Measurements from ENCODE around the gene CEP72. TPM values are rescaled to one million over a fixed set of nuclear protein-coding genes. Genes with fewer than 3 reads are reported as not detected.

CEP72 gene
- total RNA-seq, 1 donor from 2014 or later: 7.0 TPM

- no peak overlapping the region for H3K4me3 Mint-ChIP-seq (ENCODE audit: unreplicated experiment)
- H3K4me1 ChIP-seq (ENCODE audit: insufficient read depth, low read length): peaks cover 16% of the 10 kb centered on the region
- FAIRE-seq (no peak), DNase-seq (ENCODE audit: low read depth) (no peak)
- peaks cover 16% of the 10 kb centered on the region for H3K27me3 ChIP-seq (ENCODE audit: insufficient read depth, low read length)
- H3K4me3 ChIP-seq (ENCODE audit: insufficient read depth, low read depth, low read length): no peak overlapping the region
- H3K27ac Mint-ChIP-seq (ENCODE audit: unreplicated experiment): no peak overlapping the region
- H3K4me1 Mint-ChIP-seq (ENCODE audit: low read depth, unreplicated experiment): peaks cover 2% of the 10 kb centered on the region
- no peaks in the 10 kb centered on the region for H3K9me3 Mint-ChIP-seq (ENCODE audit: unreplicated experiment)
- no peaks in the 10 kb centered on the region for H3K36me3 Mint-ChIP-seq (ENCODE audit: low read depth, unreplicated experiment)
- no peaks in the 10 kb centered on the region for H4K20me1 ChIP-seq (ENCODE audit: insufficient read depth, low read length)
- H3K36me3 ChIP-seq (ENCODE audit: insufficient read depth, low read length): no peaks in the 10 kb centered on the region
- H3K9me3 ChIP-seq (ENCODE audit: insufficient read depth, low read depth, low read length): no peaks in the 10 kb centered on the region
- no peak for TF ChIP-seq EZH2 (IDR thresholded peaks at IDR 0.05; ENCODE audit: insufficient read depth, low read length)
- no peak for TF ChIP-seq CTCF (IDR thresholded peaks at IDR 0.05; ENCODE audit: insufficient read depth, low read depth, low read length)
- peaks cover 12% of the 10 kb centered on the region for H3K27me3 Mint-ChIP-seq (ENCODE audit: low read depth, unreplicated experiment)
- no peak overlapping the region for H3K4me2 ChIP-seq (ENCODE audit: low read length)
- no peak overlapping the region for H3K27ac ChIP-seq (ENCODE audit: low read depth, low read length)
- H3K9ac ChIP-seq (ENCODE audit: low read length): no peak overlapping the region
- H3K79me2 ChIP-seq (ENCODE audit: insufficient read depth, low read length): no peaks in the 10 kb centered on the region
- H2AFZ ChIP-seq (ENCODE audit: low read depth, low read length): no peak overlapping the region
These were observed 63.2 kb downstream of the CEP72 start for GRCh38 chr5:675111-675870.

DNA sequence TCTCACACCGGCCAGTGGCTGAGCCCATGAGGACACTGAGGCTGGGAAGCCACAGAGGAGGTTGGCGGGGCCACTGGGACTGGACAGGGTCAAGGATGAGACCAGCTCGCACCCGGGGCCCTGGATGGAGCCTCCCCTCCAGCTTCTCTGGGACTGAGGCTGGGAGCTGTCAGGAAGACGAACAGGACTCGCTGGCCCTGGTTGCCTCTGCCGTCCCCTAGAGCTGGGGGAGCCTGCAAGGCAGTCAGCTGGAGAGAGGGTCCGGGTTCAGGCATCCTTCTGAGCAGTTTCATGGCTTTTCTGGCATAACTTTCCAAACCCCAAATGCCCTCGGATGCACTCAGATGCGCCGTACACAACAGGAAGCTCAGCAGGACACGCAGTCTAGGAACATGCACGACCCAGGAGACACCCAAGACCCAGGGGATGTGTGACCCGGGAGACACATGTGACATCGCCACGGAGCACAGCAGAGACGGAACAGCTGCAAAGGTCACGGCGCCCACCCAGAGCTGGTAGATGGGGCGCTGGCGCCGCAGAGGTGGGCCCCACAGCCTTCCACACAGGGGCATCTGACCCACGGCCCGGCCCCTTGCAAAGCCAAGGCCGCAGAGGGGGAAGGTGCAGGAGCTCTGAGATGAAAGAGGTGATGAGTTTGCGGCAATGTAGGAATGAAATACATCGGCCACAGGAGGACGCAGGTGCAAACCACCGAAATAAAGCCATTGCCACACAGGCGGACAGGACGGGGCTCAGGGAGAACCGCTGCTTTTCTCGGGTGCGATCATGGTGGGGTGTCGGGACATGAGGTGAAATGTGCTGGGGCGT lies 63.9 kb downstream of the CEP72 start:
- Histone ChIP-seq H4K20me1 (ENCODE audit: insufficient read depth, low read length) (no peaks in the 10 kb centered on the region), H3K4me1 (ENCODE audit: insufficient read depth, low read length) (peaks cover 16% of the 10 kb centered on the region), H2AFZ (ENCODE audit: low read depth, low read length) (no peak overlapping the region), H3K79me2 (ENCODE audit: insufficient read depth, low read length) (no peaks in the 10 kb centered on the region), H3K27ac (ENCODE audit: low read depth, low read length) (no peak overlapping the region), H3K9me3 (ENCODE audit: insufficient read depth, low read depth, low read length) (no peaks in the 10 kb centered on the region), H3K27me3 (ENCODE audit: insufficient read depth, low read length) (peaks cover 16% of the 10 kb centered on the region), H3K4me2 (ENCODE audit: low read length) (no peak overlapping the region), H3K36me3 (ENCODE audit: insufficient read depth, low read length) (no peaks in the 10 kb centered on the region), H3K9ac (ENCODE audit: low read length) (no peak overlapping the region), H3K4me3 (ENCODE audit: insufficient read depth, low read depth, low read length) (no peak overlapping the region)
- no peak overlapping the region for H3K4me3 Mint-ChIP-seq (ENCODE audit: unreplicated experiment)
- FAIRE-seq (no peak), DNase-seq (ENCODE audit: low read depth) (no peak)
- no peaks in the 10 kb centered on the region for H3K36me3 Mint-ChIP-seq (ENCODE audit: low read depth, unreplicated experiment)
- H3K27me3 Mint-ChIP-seq (ENCODE audit: low read depth, unreplicated experiment): peaks cover 12% of the 10 kb centered on the region
- peak overlapping the region; percentile 20 for H3K27ac Mint-ChIP-seq (ENCODE audit: unreplicated experiment)
- no peaks in the 10 kb centered on the region for H3K9me3 Mint-ChIP-seq (ENCODE audit: unreplicated experiment)
- no peak for TF ChIP-seq CTCF (IDR thresholded peaks at IDR 0.05; ENCODE audit: insufficient read depth, low read depth, low read length)
- TF ChIP-seq EZH2 (IDR thresholded peaks at IDR 0.05; ENCODE audit: insufficient read depth, low read length): no peak
- peaks cover 2% of the 10 kb centered on the region for H3K4me1 Mint-ChIP-seq (ENCODE audit: low read depth, unreplicated experiment)

Data from astrocyte (in vitro differentiated cells and primary cell).